Pancreas (tissue), 10 donors: Measurements from ENCODE around the gene ARPIN. TPM values are rescaled to one million over a fixed set of nuclear protein-coding genes. Genes with fewer than 3 reads are reported as not detected.
A peak's percentile ranks its signal among the peaks of the same experiment; 100 is the strongest.

Experiments used
- ATAC-seq, 4 donors: fragments of 200-7000 bp; cut with Tn5 transposase; one replicate each; pipeline versions ENCODE4 v1.8.0 to v1.9.1; 2020; ENCODE audit warnings: mild to moderate bottlenecking in 4 of 4, moderate library complexity in 4 of 4
- DNase-seq, 6 donors: peaks; one replicate each; pipeline ENCODE4 v3.0.0-alpha.2; 2020
- FAIRE-seq: peaks from 2 replicates; lab custom pipeline; 2012; peaks lifted over from hg19 to GRCh38; lab: Jason Lieb, UNC
- H3K27ac ChIP-seq, 4 donors: fragments of 200-600 bp; sonication (generic); 1 replicate in 3 of 4; 2 replicates in 1 of 4; pipeline versions ENCODE4 v1.5.0 to v1.8.0; 2020
- H3K27me3 ChIP-seq, 4 donors: fragments of 200-600 bp; one replicate each; pipeline ENCODE4 v1.8.0; 2021
- H3K36me3 ChIP-seq, 3 donors: fragments of 200-600 bp; sonication (generic) in 1 of 3; one replicate each; pipeline versions ENCODE4 v1.5.0 to v1.8.0; 2020 to 2021
- H3K4me1 ChIP-seq, 3 donors: fragments of 200-600 bp; one replicate each; pipeline ENCODE4 v1.8.0; 2021
- H3K4me3 ChIP-seq, 4 donors: fragments of 200-600 bp; sonication (generic) in 2 of 4; one replicate each; pipeline versions ENCODE4 v1.5.0 to v1.8.0; 2020 to 2021
- H3K9me3 ChIP-seq, 4 donors: fragments of 200-600 bp; one replicate each; pipeline ENCODE4 v1.8.0; 2021
- CTCF ChIP-seq, 4 donors: fragments of 200-600 bp; sonication (generic) in 3 of 4; IDR thresholded peaks; one replicate each; pipeline versions ENCODE4 v1.5.0 to v1.8.0; 2021; ENCODE audit warnings: antibody characterized with exemption in 4 of 4
- WGBS, 2 donors: extraction: QIAGEN DNeasy Blood & Tissue Kit; methylation state at CpG; one replicate each; pipeline ENCODE4 v1.1.7; 2013; 5-methylcytosine and 5-hydroxymethylcytosine counted together
- intact Hi-C, 3 donors: fragments of 100-400 bp; cut with DNase I; formaldehyde crosslinking; loops; one replicate each; pipeline versions ENCODE4 v1.11.1 to v1.14.2; 2022
- polyA plus RNA-seq, 2 donors: library from polyadenylated mRNA; stranded (reverse); fragments of 200-250 nt; gene quantifications; one replicate each; pipeline ENCODE4 v1.2.3, GENCODE V29; 2013
- total RNA-seq, 6 donors: library from RNA; stranded (reverse); fragmentation: NEBNext Ultra II Directional in 4 of 6; extraction: Animal tissue kit (Norgen Biotek cat#: 25700) in 4 of 6; gene quantifications; one replicate each; pipeline versions ENCODE4 v1.2.1 to v1.2.4, GENCODE V29; 2021 to 2023
- donor health status: healthy with polysubstance abuse.
- donor health status: DM: no; HTN: no; CAD: no; lungs with moderate emphysema.
- donor health status: DM: no; HTN: no; CAD: no.
- donor health status: control.
- donor health status: control.
- donor health status: Bipolar disorder and iron deficiency.
- donor health status: DM: yes; HTN: yes; CAD: no.
- donor health status: DM: no; HTN: no; CAD: no.
- donor health status: DM: no; HTN: no; CAD: no.
- donor health status: DM: yes; HTN: yes; CAD: no.

The ARPIN gene
- total and polyA plus RNA-seq, 8 donors, result 12.6 to 49.8 (median 30.4) TPM

GRCh38 chr15:89928421-89928820 lies 15.7 kb upstream of the ARPIN start:
- no peak overlapping the region for H3K27ac ChIP-seq
- no peaks in the 10 kb centered on the region for H3K36me3 ChIP-seq
- peak in 1 of 4 donors; percentile 20 for ATAC-seq
- no peaks in the 10 kb centered on the region for H3K27me3 ChIP-seq
- no peaks in the 10 kb centered on the region for H3K9me3 ChIP-seq
- DNase-seq, result no peak
- TF ChIP-seq CTCF (IDR thresholded peaks at IDR 0.05), result no peak
- no peak overlapping the region for H3K4me3 ChIP-seq
- intact Hi-C loops, result no loop called here
- FAIRE-seq, result no peak
- peaks cover 0 to 4% (median 0%) of the 10 kb centered on the region in 3 donors for H3K4me1 ChIP-seq
- WGBS, 2 donors, result 34% methylated on average over 4 of the region's 4 CpGs

GRCh38 chr15:89926158-89926557 lies 13.4 kb upstream of the ARPIN start:
- intact Hi-C loops, result no loop called here
- FAIRE-seq (no peak), ATAC-seq (peak; percentile 81 to 94 (median 88)), DNase-seq (peak in 4 of 6 donors; percentile 58 to 72 (median 66))
- no peaks in the 10 kb centered on the region for H3K36me3 ChIP-seq
- no peaks in the 10 kb centered on the region for H3K9me3 ChIP-seq
- H3K27me3 ChIP-seq, result no peaks in the 10 kb centered on the region
- H3K4me1 ChIP-seq, result peaks cover 0 to 4% (median 0%) of the 10 kb centered on the region in 3 donors
- no peak for TF ChIP-seq CTCF (IDR thresholded peaks at IDR 0.05)
- H3K4me3 ChIP-seq, result no peak overlapping the region
- H3K27ac ChIP-seq, result no peak overlapping the region
- 29 to 31% methylated on average over 2 of the region's 2 CpGs for WGBS, 2 donors

GRCh38 chr15:89917442-89918101 lies 4.8 kb upstream of the ARPIN start:
- FAIRE-seq (no peak), ATAC-seq (peak in 3 of 4 donors; percentile 35 to 64 (median 36)), DNase-seq (no peak)
- no peak for TF ChIP-seq CTCF (IDR thresholded peaks at IDR 0.05)
- Histone ChIP-seq H3K9me3 (no peaks in the 10 kb centered on the region), H3K27ac (no peak overlapping the region), H3K4me3 (no peak overlapping the region), H3K27me3 (no peaks in the 10 kb centered on the region), H3K36me3 (no peaks in the 10 kb centered on the region), H3K4me1 (peaks cover 0 to 10% (median 0%) of the 10 kb centered on the region in 3 donors)
- intact Hi-C loops, result no loop called here
- WGBS, 2 donors, result 62 to 66% methylated on average over 4 of the region's 4 CpGs

- H3K36me3 ChIP-seq, result no peaks in the 10 kb centered on the region
- TF ChIP-seq CTCF (IDR thresholded peaks at IDR 0.05), result no peak
- no peak overlapping the region for H3K27ac ChIP-seq
- peaks cover 0 to 10% (median 0%) of the 10 kb centered on the region in 3 donors for H3K4me1 ChIP-seq
- WGBS, 2 donors, result 72 to 83% methylated on average over 3 of the region's 3 CpGs
- no peaks in the 10 kb centered on the region for H3K27me3 ChIP-seq
- FAIRE-seq (no peak), DNase-seq (no peak), ATAC-seq (no peak)
- intact Hi-C loops, result no loop called here
- no peaks in the 10 kb centered on the region for H3K9me3 ChIP-seq
- H3K4me3 ChIP-seq, result no peak overlapping the region
Measured at GRCh38 chr15:89916660-89917059, 3.9 kb upstream of the ARPIN start.

- WGBS, 2 donors, result 2% methylated on average over 30 to 36 of the region's 36 CpGs
- Histone ChIP-seq H3K4me1 (peaks cover 0 to 20% (median 10%) of the 10 kb centered on the region in 3 donors), H3K4me3 (peak overlapping the region; percentile 56 to 83 (median 74)), H3K9me3 (no peaks in the 10 kb centered on the region), H3K27ac (peak overlapping the region; percentile 77 to 90 (median 86)), H3K27me3 (no peaks in the 10 kb centered on the region), H3K36me3 (peaks cover 0 to 9% (median 0%) of the 10 kb centered on the region in 3 donors)
- FAIRE-seq (no peak), DNase-seq (peak; percentile 52 to 79 (median 56)), ATAC-seq (peak; percentile 53 to 73 (median 72))
- TF ChIP-seq CTCF (IDR thresholded peaks at IDR 0.05), result no peak
- intact Hi-C loops, result no loop called here
Measured at GRCh38 chr15:89912145-89912673, 543 bp downstream of the ARPIN start.
